DMS153 treated with DMSO at 0.1 percent for 48 hours (cell line): Measurements from ENCODE around the gene HMGCS2.
A peak's percentile ranks its signal among the peaks of the same experiment; 100 is the strongest.
"Not testable (repeated sequence)": the region's sequence is repeated elsewhere in the genome, so short reads cannot be mapped to it uniquely, and the experiment has no call there.

Experiments used
- DNase-seq: peaks from one replicate; lab custom pipeline; 2025; ENCODE audit not compliant: unreplicated experiment; lab: John Stamatoyannopoulos, UW

HMGCS2 gene

GRCh38 chr1:119731741-119732430 is 36.8 kb downstream of the HMGCS2 start:
- DNase-seq: no peak

GRCh38 chr1:119731060-119731459 is 37.6 kb downstream of the HMGCS2 start:
- no peak for DNase-seq

- no peak for DNase-seq
These were observed 39.7 kb downstream of the HMGCS2 start for GRCh38 chr1:119729044-119729443.

GRCh38 chr1:119727991-119728390 is 40.7 kb downstream of the HMGCS2 start:
- DNase-seq: no peak

- DNase-seq: no peak
These were observed 43.1 kb downstream of the HMGCS2 start for GRCh38 chr1:119725626-119726025.

GRCh38 chr1:119724611-119725218 is 44.0 kb downstream of the HMGCS2 start:
- no peak for DNase-seq

- DNase-seq: no peak
These were observed 46.8 kb downstream of the HMGCS2 start for GRCh38 chr1:119721896-119722295.

GRCh38 chr1:119720866-119721440 is 47.8 kb downstream of the HMGCS2 start:
- no peak for DNase-seq

- DNase-seq: no peak
These were observed 49.7 kb downstream of the HMGCS2 start for GRCh38 chr1:119718972-119719371.

- DNase-seq: no peak
These were observed 50.3 kb downstream of the HMGCS2 start for GRCh38 chr1:119718409-119718808.

GRCh38 chr1:119715542-119715941 is 53.2 kb downstream of the HMGCS2 start:
- DNase-seq: no peak

- DNase-seq: no peak
These were observed 54.1 kb downstream of the HMGCS2 start for GRCh38 chr1:119714583-119714982.

- DNase-seq: peak; percentile 56
These were observed 54.8 kb downstream of the HMGCS2 start for GRCh38 chr1:119713749-119714456.

GRCh38 chr1:119713039-119713748 is 55.5 kb downstream of the HMGCS2 start:
- no peak for DNase-seq

- DNase-seq: peak; percentile 43
These were observed 56.2 kb downstream of the HMGCS2 start for GRCh38 chr1:119712342-119713038.

- peak; percentile 72 for DNase-seq
These were observed 56.8 kb downstream of the HMGCS2 start, which contains the start of gene PHGDH for GRCh38 chr1:119711804-119712341. Gene PHGDH (plus strand): TSS chr1:119711934. CDS start chr1:119712023, 89 bp downstream.

GRCh38 chr1:119711356-119711803 is 57.3 kb downstream of the HMGCS2 start:
- DNase-seq: not testable (repeated sequence)

GRCh38 chr1:119706599-119706998 is 62.1 kb downstream of the HMGCS2 start:
- not testable (repeated sequence) for DNase-seq

- DNase-seq: no peak
These were observed 64.8 kb downstream of the HMGCS2 start for GRCh38 chr1:119703666-119704450.
